ENCODE results near the gene ANAPC15.
"Not testable (repeated sequence)": the region's sequence is repeated elsewhere in the genome, so short reads cannot be mapped to it uniquely, and the experiment has no call there.

The ANAPC15 gene

GRCh38 chr11:72112143-72112977, at the start of gene ANAPC15:
ANAPC15 (minus strand) TSS chr11:72112695; CDS start chr11:72111276, 1,419 bp downstream.
- peak; percentile 95 to 100 for DNase-seq (ENCODE audit: low read depth in 2 of 2)

GRCh38 chr11:72160319-72160718, 47.8 kb upstream of the ANAPC15 start:
- DNase-seq (ENCODE audit: low read depth in 2 of 2), result no peak

- DNase-seq (ENCODE audit: low read depth in 2 of 2), result no peak
Measured at GRCh38 chr11:72157131-72157530, 44.6 kb upstream of the ANAPC15 start.

DNA sequence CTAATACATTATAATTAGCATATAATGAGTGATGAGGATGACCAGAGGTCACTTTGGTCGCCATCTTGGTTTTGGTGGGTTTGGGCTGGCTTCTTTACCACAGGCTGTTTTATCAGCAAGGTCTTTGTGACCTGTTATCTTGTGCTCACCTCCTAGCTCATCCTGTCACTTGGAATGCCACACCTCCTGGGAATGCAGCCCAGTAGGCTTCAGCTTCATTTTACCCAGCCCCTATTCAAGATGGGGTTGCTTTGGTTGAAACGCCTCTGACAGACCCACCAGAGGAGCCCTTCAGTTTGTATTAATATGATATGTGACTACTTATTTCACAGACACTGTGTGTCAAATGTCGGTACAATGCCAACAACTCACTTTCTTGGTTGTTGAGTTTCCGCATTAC, 43.3 kb upstream of the ANAPC15 start:
- no peak for DNase-seq (ENCODE audit: low read depth in 2 of 2)

DNA sequence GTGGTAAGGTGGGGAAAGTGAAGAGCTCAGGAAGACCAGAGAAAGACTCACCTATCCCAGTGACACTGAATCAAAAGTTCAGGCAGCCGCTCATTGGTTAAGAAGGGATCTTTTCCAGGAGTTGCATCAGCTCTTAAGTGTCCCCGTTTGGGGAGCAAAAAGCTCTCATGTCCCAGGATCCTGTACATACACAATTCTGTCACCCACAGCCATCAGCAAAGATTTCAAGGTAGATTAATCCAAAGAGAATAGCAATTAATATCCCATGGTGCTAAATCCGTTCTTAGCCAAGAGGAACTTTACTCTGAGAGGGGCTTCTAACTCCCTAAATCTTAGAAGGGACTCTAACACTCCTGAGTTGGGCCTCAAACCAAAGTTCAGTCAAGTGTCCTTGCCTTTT, 42.3 kb upstream of the ANAPC15 start:
- DNase-seq (ENCODE audit: low read depth in 2 of 2), result no peak

GRCh38 chr11:72153874-72154273, 41.4 kb upstream of the ANAPC15 start:
- not testable (repeated sequence) for DNase-seq (ENCODE audit: low read depth in 2 of 2)

DNA sequence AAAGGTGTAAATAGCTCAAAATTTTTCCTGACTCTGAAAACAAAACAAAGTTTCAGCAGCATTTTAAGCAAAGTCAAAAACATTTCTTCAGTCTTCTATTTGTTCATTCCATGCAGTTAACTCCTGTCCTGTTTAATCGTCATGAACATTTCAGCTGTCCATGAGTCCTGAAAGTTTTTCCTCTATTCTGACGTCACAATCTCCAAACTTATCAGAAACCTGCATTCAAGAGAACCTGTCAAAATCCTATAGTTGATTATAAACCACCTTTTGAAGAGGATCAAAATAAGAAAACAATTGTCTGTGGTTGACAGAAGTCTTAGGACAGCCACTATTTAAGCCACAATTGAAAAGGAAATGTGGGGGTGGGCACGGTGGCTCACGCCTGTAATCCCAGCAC, 38.4 kb upstream of the ANAPC15 start:
- no peak for DNase-seq (ENCODE audit: low read depth in 2 of 2)

DNA sequence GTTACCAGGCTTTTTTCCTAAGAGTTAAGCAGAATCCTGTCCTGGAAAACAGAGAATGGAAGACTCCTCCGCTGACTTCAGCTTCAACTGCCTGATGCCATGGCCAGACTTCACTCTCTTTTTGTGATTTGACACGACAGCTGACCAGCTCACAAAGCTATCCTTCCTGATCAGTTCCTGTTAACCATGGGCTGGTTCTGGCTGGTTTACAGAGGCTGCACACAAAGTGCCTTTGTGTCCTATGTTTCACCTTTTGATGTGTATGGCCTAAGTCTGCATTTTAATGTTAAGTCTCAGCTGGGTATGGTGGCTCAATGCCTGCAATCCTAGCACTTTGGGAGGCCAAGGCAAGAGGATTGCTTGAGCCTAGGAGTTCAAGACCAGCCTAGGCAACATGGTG, 34.1 kb upstream of the ANAPC15 start:
- no peak for DNase-seq (ENCODE audit: low read depth in 2 of 2)

DNA sequence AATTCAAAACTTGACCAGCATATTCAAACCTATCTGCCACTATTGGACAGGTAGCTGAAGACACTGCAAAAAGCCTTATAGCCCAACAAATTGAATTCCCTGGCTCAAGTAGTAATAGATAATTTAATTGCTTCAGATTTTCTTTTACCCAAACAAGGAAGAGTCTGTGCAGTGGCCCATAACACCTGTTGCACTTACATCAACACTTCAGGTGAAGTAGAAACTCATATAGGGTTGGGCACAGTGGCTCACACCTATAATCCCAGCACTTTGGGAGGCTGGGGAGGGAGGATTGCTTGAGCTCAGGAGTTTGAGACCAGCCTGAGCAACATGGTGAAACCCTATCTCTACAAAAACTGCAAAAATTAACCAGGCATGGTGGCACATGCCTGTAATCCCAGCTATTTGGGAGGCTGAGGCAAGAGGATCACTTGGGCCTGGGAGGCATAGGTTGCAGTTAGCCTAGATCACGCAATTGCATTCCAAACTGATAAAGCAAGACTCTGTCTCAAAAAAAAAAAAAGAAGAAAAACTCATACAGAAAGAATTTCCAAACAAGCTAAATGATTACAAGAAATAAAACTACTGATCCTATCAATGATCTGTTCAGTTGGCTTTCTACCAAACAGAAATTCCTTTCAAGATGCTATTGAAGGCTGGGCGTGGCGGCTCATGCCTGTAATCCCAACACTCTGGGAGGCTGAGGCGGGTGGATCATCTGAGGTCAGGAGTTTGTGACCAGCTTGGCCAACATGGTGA, 32.5 kb upstream of the ANAPC15 start:
- DNase-seq (ENCODE audit: low read depth in 2 of 2), result no peak

DNA sequence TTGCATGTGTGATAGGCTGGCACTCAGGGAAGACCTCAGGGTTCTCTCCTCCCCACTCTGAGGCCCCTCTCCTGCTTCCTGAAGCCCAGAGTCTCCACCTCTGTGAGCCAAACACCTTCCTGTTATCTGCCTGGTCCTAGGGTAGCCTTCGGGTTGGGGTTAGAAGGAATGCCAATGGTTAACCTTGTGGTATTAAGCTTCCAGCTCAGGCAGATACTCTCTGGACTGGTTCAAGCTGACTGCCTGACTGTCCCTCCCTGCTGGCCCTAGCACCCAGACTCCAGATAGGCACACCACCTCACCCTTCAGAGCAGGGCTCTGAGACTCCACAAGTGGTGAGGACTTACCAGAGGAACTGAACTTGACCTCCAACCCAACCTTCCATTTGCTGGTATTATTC, 30.0 kb upstream of the ANAPC15 start:
- not testable (repeated sequence) for DNase-seq (ENCODE audit: low read depth in 2 of 2)

DNA sequence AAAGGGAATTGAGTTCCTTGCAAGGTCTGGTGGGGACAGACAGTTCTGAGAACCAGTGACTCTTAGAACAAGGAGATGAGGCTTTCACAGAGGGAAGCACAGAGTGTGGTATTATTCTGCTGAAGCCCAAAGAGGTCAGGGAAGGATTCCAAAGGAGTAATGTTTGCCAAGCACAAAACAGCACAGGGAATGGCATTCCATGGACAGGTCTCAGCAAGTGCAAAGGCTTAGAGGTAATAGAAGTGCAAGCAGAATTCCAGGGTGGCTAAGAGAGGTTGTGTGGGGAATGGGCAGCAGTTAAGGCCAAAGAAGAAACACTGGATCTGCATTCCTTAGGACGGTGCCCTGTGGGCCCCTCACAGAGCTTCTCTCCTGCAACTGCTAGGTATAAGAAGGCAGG, 29.6 kb upstream of the ANAPC15 start:
- DNase-seq (ENCODE audit: low read depth in 2 of 2), result not testable (repeated sequence)

- DNase-seq (ENCODE audit: low read depth in 2 of 2), result no peak
Measured at GRCh38 chr11:72141066-72141465, 28.6 kb upstream of the ANAPC15 start.

GRCh38 chr11:72140661-72141060, 28.2 kb upstream of the ANAPC15 start:
- DNase-seq (ENCODE audit: low read depth in 2 of 2), result no peak

DNA sequence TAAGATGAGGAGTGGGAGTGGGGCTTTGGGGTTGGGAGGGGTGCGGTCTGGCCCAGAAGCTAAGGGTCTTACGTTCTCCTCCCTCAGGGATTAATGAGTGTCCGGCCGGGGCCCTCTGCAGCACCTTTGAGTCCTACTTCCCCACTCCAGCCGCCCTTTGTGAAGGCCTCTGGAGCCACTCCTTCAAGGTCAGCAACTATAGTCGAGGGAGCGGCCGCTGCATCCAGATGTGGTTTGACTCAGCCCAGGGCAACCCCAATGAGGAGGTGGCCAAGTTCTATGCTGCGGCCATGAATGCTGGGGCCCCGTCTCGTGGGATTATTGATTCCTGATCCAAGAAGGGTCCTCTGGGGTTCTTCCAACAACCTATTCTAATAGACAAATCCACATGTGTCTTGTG, 27.0 kb upstream of the ANAPC15 start:
- DNase-seq (ENCODE audit: low read depth in 2 of 2), result no peak

- no peak for DNase-seq (ENCODE audit: low read depth in 2 of 2)
Measured at GRCh38 chr11:72138821-72139390, 26.4 kb upstream of the ANAPC15 start.

- no peak for DNase-seq (ENCODE audit: low read depth in 2 of 2)
Measured at GRCh38 chr11:72136684-72137262, 24.3 kb upstream of the ANAPC15 start.

GRCh38 chr11:72135891-72136683, 23.6 kb upstream of the ANAPC15 start:
- no peak for DNase-seq (ENCODE audit: low read depth in 2 of 2)

DNA sequence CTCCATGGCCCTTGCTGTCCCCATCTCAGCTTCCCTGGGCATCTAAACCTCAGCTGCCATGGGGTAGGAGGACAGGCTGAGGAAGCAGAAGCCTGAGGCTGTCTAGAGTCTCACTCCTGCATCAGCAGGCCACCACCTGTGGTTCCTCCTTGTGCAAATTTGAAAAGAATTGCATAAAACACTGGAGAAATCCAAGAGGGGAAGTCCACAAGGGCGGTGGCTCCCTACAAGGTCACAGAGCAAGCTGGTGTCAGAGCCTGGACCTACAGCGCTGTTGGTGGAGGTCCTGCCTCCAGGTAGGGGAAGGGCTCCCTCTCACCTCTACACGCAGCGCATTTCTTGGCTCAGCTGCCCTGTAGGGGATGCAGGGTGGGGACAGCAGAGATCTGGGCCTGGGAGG, 23.0 kb upstream of the ANAPC15 start, which contains the start of gene FOLR3:
TSS of gene FOLR3 (plus strand) at position 253 of the 400 bp plus-strand sequence. CDS start 228 bp downstream, outside the sequence.
- DNase-seq (ENCODE audit: low read depth in 2 of 2), result not testable (repeated sequence)

GRCh38 chr11:72132646-72133045, 20.2 kb upstream of the ANAPC15 start:
- DNase-seq (ENCODE audit: low read depth in 2 of 2), result no peak

DNA sequence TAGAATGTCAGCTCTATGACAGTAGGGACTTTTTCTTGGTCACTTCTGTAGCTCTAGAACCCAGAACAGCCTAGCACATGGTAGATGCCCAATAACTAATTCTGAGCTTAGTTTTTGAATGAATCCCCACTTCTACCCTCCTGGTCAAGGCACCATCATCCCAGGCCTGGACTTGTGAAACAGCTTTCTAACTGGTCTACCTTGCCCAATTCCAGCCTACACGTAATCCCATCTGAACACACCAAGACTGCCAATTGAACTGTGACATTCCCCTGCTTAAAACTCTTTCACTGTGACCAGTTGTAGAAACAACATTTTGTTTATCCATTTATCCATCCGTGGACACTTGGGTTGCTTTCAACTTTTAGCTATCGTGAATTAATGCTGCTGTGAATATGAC, 16.9 kb upstream of the ANAPC15 start:
- no peak for DNase-seq (ENCODE audit: low read depth in 2 of 2)

DNA sequence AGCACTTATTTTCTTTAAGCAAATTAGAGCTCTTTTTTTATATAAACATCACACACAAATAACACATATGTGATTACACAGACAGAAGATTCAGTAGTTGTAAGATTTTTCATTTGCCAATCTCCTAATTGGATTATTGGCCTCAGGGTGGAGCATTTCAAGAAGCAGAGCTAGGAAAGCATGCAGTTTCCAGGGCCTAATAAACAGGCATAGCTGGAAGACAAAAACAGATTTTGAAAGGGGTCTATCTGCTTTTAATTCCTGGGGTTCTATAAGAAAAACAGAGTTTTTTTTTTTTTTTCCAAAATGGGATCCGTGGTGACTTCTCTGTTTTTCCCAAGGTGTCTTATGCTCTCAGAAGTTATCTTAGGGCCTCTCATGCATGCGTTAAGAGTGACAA, 15.4 kb upstream of the ANAPC15 start:
- DNase-seq (ENCODE audit: low read depth in 2 of 2), result no peak

Data from stimulated activated CD8-positive, alpha-beta memory T cell treated with anti-CD3 and anti-CD28 coated beads, Interleukin-15, amount 100 ng/mL, for 4 hours (primary cell).